H9 (cell line): ENCODE data around the gene SRGAP1. TPM values are rescaled to one million over a fixed set of nuclear protein-coding genes. Genes with fewer than 3 reads are reported as not detected.

Experiments
- DNase-seq: peaks from one replicate; pipeline ENCODE4 v3.0.0-alpha.2; 2017
- H2AFZ ChIP-seq: one replicate; pipeline ENCODE4 v1.6.1; 2013; ENCODE audit warnings: mild to moderate bottlenecking, low read length, control low read depth, moderate library complexity
- H2AK5ac ChIP-seq: 2 replicates; pipeline ENCODE4 v1.6.1; 2013; ENCODE audit warnings: low read length, control low read depth, mixed read lengths; ENCODE audit not compliant: insufficient read length
- H2BK120ac ChIP-seq: one replicate; pipeline ENCODE4 v1.6.1; 2013; ENCODE audit warnings: low read depth, mild to moderate bottlenecking, low read length, control low read depth, inconsistent platforms; ENCODE audit not compliant: poor library complexity, severe bottlenecking
- H2BK12ac ChIP-seq: 2 replicates; pipeline ENCODE4 v1.6.1; 2013; ENCODE audit warnings: low read length, control low read depth, mixed read lengths, low read depth; ENCODE audit not compliant: insufficient read length
- H2BK15ac ChIP-seq: 2 replicates; pipeline ENCODE4 v1.6.1; 2013; ENCODE audit warnings: low read depth, low read length, control low read depth
- H2BK20ac ChIP-seq: one replicate; pipeline ENCODE4 v1.6.1; 2013; ENCODE audit warnings: low read depth, mild to moderate bottlenecking, low read length, control low read depth, inconsistent platforms; ENCODE audit not compliant: poor library complexity, severe bottlenecking
- H2BK5ac ChIP-seq: 2 replicates; pipeline ENCODE4 v1.6.1; 2013; ENCODE audit warnings: low read length, control low read depth, mixed read lengths; ENCODE audit not compliant: insufficient read length
- H3K14ac ChIP-seq: 2 replicates; pipeline ENCODE4 v1.6.1; 2013; ENCODE audit warnings: low read length, control low read depth; ENCODE audit not compliant: insufficient read depth
- H3K18ac ChIP-seq: 2 replicates; pipeline ENCODE4 v1.6.1; 2013; ENCODE audit warnings: low read depth, mild to moderate bottlenecking, mixed read lengths, low read length, control low read depth; ENCODE audit not compliant: insufficient read length
- H3K23ac ChIP-seq: 2 replicates; pipeline ENCODE4 v1.6.1; 2013; ENCODE audit warnings: low read length, control low read depth, mixed read lengths, low read depth; ENCODE audit not compliant: insufficient read length
- H3K23me2 ChIP-seq: 2 replicates; pipeline ENCODE4 v1.6.1; 2013; ENCODE audit warnings: low read depth, mild to moderate bottlenecking, mixed read lengths, low read length, control low read depth; ENCODE audit not compliant: insufficient read length, poor library complexity, severe bottlenecking
- H3K27ac ChIP-seq: 2 replicates; pipeline ENCODE4 v1.5.1; 2013; ENCODE audit warnings: low read length, control low read depth, mixed read lengths, low read depth; ENCODE audit not compliant: insufficient read length
- H3K27me3 ChIP-seq: 2 replicates; pipeline ENCODE4 v1.6.1; 2013; ENCODE audit warnings: low read length, control low read depth, inconsistent platforms; ENCODE audit not compliant: insufficient read depth
- H3K4ac ChIP-seq: 2 replicates; pipeline ENCODE4 v1.6.1; 2013; ENCODE audit warnings: low read depth, mild to moderate bottlenecking, control low read depth, inconsistent platforms, low read length, moderate library complexity
- H3K4me1 ChIP-seq: 2 replicates; pipeline ENCODE4 v1.6.1; 2013; ENCODE audit warnings: low read length, control low read depth, inconsistent platforms; ENCODE audit not compliant: insufficient read depth
- H3K4me2 ChIP-seq: 2 replicates; pipeline ENCODE4 v1.6.1; 2013; ENCODE audit warnings: low read length, control low read depth, mixed read lengths; ENCODE audit not compliant: insufficient read length, insufficient read depth
- H3K56ac ChIP-seq: 2 replicates; pipeline ENCODE4 v1.6.1; 2013; ENCODE audit warnings: low read depth, mild to moderate bottlenecking, mixed read lengths, low read length, control low read depth; ENCODE audit not compliant: insufficient read length
- H3K79me1 ChIP-seq: 2 replicates; pipeline ENCODE4 v1.6.1; 2013; ENCODE audit warnings: low read depth, mild to moderate bottlenecking, moderate library complexity, low read length, control low read depth, inconsistent platforms; ENCODE audit not compliant: insufficient read depth, poor library complexity, severe bottlenecking
- H3K79me2 ChIP-seq: 2 replicates; pipeline ENCODE4 v1.6.1; 2013; ENCODE audit warnings: low read length, control low read depth, inconsistent platforms; ENCODE audit not compliant: insufficient read depth
- H3K9ac ChIP-seq: 2 replicates; pipeline ENCODE4 v1.6.1; 2013; ENCODE audit warnings: low read length, control low read depth, mixed read lengths; ENCODE audit not compliant: insufficient read length; ENCODE audit errors: extremely low read depth
- H3K9me3 ChIP-seq: one replicate; pipeline ENCODE4 v1.6.1; 2013; ENCODE audit warnings: low read depth, low read length, inconsistent platforms; ENCODE audit not compliant: control insufficient read depth
- H3T11ph ChIP-seq: one replicate; pipeline ENCODE4 v1.6.1; 2013; ENCODE audit warnings: mild to moderate bottlenecking, low read length, control low read depth, inconsistent platforms
- H4K20me1 ChIP-seq: one replicate; pipeline ENCODE4 v1.6.1; 2013; ENCODE audit not compliant: control insufficient read depth, insufficient read length, insufficient read depth
- H4K5ac ChIP-seq: 2 replicates; pipeline ENCODE4 v1.6.1; 2013; ENCODE audit warnings: low read depth, mild to moderate bottlenecking, mixed read lengths, low read length, control low read depth; ENCODE audit not compliant: insufficient read length
- H4K8ac ChIP-seq: replicated peaks from 2 replicates; pipeline ENCODE4 v1.6.1; 2013; ENCODE audit warnings: low read length, control low read depth, mixed read lengths, low read depth; ENCODE audit not compliant: insufficient read length
- H4K91ac ChIP-seq: 2 replicates; pipeline ENCODE4 v1.6.1; 2013; ENCODE audit warnings: low read depth, mild to moderate bottlenecking, moderate library complexity, mixed read lengths, low read length, control low read depth; ENCODE audit not compliant: insufficient read length
- H3K27ac Mint-ChIP-seq, 3 experiments: 2 replicates in 2 of 3; 3 replicates in 1 of 3; pipeline ENCODE4 v1.8.0; 2020 to 2021; ENCODE audit warnings: mixed read lengths in 3 of 3, mild to moderate bottlenecking in 1 of 3, moderate library complexity in 1 of 3
- H3K27me3 Mint-ChIP-seq: 2 replicates; pipeline ENCODE4 v1.8.0; 2021; ENCODE audit warnings: low read depth, mild to moderate bottlenecking, moderate library complexity, mixed read lengths
- H3K36me3 Mint-ChIP-seq, 3 experiments: 2 replicates in 2 of 3; 3 replicates in 1 of 3; pipeline ENCODE4 v1.8.0; 2020 to 2021; ENCODE audit warnings: low read depth in 3 of 3, mixed read lengths in 3 of 3; ENCODE audit not compliant: insufficient read depth in 1 of 3
- H3K4me1 Mint-ChIP-seq, 2 experiments: 2 replicates each; pipeline ENCODE4 v1.8.0; 2020; ENCODE audit warnings: mixed read lengths in 2 of 2
- H3K4me3 Mint-ChIP-seq, 2 experiments: 2 replicates in 1 of 2; 3 replicates in 1 of 2; pipeline ENCODE4 v1.8.0; 2020 to 2021; ENCODE audit warnings: mild to moderate bottlenecking in 2 of 2, mixed read lengths in 2 of 2, moderate library complexity in 1 of 2
- H3K9me3 Mint-ChIP-seq, 2 experiments: 2 replicates in 1 of 2; 3 replicates in 1 of 2; pipeline ENCODE4 v1.8.0; 2020; ENCODE audit warnings: mild to moderate bottlenecking in 2 of 2, mixed read lengths in 2 of 2, moderate library complexity in 1 of 2
- CTCF ChIP-seq: fragments of 200-600 bp; sonication (generic); conservative IDR thresholded peaks from 3 replicates; pipeline ENCODE4 v1.8.0; 2021; ENCODE audit warnings: antibody characterized with exemption, mild to moderate bottlenecking
- WGBS: extraction: QIAGEN DNeasy Blood & Tissue Kit; methylation state at CpG from one replicate; pipeline ENCODE4 v1.1.7; 2013; ENCODE audit warnings: missing lambda C conversion rate, low lambda C conversion rate, mixed read lengths; ENCODE audit not compliant: insufficient read length; ENCODE audit errors: extremely low coverage; 5-methylcytosine and 5-hydroxymethylcytosine counted together
- total RNA-seq: library from RNA; stranded (reverse); gene quantifications from 2 replicates; pipeline ENCODE4 v1.2.1, GENCODE V29; 2021

Gene SRGAP1
- total RNA-seq, 1 experiment from 2014 or later = 4.8 TPM

GRCh38 chr12:64054079-64054520 is 209.6 kb downstream of the SRGAP1 start:
- H3K56ac ChIP-seq = no peak overlapping the region
- no peak overlapping the region for H3K27ac ChIP-seq
- no peaks in the 10 kb centered on the region for H3K23me2 ChIP-seq
- no peaks in the 10 kb centered on the region for H3K27me3 ChIP-seq
- H2AFZ ChIP-seq = no peak overlapping the region
- Mint-ChIP-seq H3K27ac (no peak overlapping the region), H3K4me3 (no peak overlapping the region), H3K36me3 (peaks cover 0 to 9% (median 8%) of the 10 kb centered on the region in 3 experiments; a peak in 4 of 7 replicates), H3K4me1 (peaks cover 7% of the 10 kb centered on the region in 2 experiments; a peak in 3 of 4 replicates), H3K27me3 (no peaks in the 10 kb centered on the region), H3K9me3 (no peaks in the 10 kb centered on the region; a peak in 1 of 5 replicates)
- no peak overlapping the region for H2BK15ac ChIP-seq
- H3K9ac ChIP-seq = no peak overlapping the region
- no peak overlapping the region for H3K4me2 ChIP-seq
- no peak overlapping the region for H2BK12ac ChIP-seq
- no peaks in the 10 kb centered on the region for H3K79me1 ChIP-seq
- H3K4me1 ChIP-seq = no peaks in the 10 kb centered on the region
- no peak overlapping the region for H2BK120ac ChIP-seq
- H2BK20ac ChIP-seq = no peak overlapping the region
- no peak overlapping the region for H3K14ac ChIP-seq
- H3K9me3 ChIP-seq = no peaks in the 10 kb centered on the region
- H3T11ph ChIP-seq = no peak overlapping the region
- no CpG with 5 or more reads among the region's 4 CpGs for WGBS
- DNase-seq = no peak
- no peak overlapping the region for H3K18ac ChIP-seq
- no peak overlapping the region for H3K4ac ChIP-seq
- no peak overlapping the region for H4K8ac ChIP-seq
- H2BK5ac ChIP-seq = no peak overlapping the region
- no peak overlapping the region for H3K23ac ChIP-seq
- no peak overlapping the region for H4K91ac ChIP-seq
- TF ChIP-seq CTCF = no peak
- H4K20me1 ChIP-seq = no peaks in the 10 kb centered on the region
- no peak overlapping the region for H4K5ac ChIP-seq
- no peak overlapping the region for H2AK5ac ChIP-seq
- no peaks in the 10 kb centered on the region for H3K79me2 ChIP-seq
